ENCODE data around the gene GALK2.

DNA sequence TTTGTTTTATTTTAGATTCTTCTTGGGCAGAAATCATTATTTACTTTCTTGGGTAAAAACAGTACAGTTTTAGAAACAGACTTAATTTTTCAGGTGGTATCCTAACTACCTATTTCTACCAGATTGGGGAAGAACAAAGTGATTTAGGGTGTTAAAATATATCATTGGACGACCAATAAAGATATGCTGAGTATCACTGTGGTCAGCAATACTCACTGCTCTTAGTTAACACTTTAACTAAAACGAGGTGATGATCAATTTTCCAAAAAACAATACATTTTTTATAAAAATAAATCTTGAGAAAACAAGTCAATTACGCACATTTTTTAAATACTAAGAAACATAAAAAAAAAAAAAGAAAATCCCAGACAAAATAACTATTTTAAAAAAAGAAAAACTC lies 18.2 kb upstream of the GALK2 start:
- TF ChIP-seq, protein P1, sequence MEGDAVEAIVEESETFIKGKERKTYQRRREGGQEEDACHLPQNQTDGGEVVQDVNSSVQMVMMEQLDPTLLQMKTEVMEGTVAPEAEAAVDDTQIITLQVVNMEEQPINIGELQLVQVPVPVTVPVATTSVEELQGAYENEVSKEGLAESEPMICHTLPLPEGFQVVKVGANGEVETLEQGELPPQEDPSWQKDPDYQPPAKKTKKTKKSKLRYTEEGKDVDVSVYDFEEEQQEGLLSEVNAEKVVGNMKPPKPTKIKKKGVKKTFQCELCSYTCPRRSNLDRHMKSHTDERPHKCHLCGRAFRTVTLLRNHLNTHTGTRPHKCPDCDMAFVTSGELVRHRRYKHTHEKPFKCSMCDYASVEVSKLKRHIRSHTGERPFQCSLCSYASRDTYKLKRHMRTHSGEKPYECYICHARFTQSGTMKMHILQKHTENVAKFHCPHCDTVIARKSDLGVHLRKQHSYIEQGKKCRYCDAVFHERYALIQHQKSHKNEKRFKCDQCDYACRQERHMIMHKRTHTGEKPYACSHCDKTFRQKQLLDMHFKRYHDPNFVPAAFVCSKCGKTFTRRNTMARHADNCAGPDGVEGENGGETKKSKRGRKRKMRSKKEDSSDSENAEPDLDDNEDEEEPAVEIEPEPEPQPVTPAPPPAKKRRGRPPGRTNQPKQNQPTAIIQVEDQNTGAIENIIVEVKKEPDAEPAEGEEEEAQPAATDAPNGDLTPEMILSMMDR (IDR thresholded peaks at IDR 0.05; ENCODE audit: insufficient read depth, low read length, poor library complexity, severe bottlenecking) = no peak
- no peak for TF ChIP-seq EZH2phosphoT487 (conservative IDR thresholded peaks at IDR 0.05; ENCODE audit: low read length)
